ENCODE data around the gene CPNE5.

DNA sequence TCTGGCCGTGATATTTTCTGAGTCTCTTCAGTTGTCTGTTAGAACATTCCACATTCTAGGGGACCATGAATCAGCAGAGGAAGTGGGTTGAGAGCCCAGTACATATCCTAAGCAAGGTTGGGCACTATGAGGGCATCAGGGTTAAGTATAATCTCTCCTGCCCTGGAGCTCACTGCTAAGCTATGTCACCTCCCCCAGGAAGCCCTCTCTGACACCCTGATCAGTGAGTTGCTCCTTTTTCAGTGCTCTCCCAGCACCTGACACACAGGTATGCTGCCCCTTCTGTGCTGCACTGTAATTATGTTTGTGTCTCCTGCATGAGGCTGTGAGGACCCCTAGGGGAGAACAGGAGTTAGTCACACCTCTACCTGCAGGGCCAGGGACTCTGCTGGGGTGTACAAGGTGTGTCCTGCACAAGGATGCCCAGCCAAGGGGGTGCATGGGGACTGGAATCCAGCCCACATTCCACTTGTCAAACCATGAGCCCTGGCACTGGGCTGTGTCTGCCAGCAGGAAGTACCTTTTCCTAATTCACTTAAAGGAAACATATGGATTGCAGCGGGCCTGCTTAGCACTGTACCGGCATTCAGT is 137.7 kb downstream of the CPNE5 start:
- TF ChIP-seq, protein P1, sequence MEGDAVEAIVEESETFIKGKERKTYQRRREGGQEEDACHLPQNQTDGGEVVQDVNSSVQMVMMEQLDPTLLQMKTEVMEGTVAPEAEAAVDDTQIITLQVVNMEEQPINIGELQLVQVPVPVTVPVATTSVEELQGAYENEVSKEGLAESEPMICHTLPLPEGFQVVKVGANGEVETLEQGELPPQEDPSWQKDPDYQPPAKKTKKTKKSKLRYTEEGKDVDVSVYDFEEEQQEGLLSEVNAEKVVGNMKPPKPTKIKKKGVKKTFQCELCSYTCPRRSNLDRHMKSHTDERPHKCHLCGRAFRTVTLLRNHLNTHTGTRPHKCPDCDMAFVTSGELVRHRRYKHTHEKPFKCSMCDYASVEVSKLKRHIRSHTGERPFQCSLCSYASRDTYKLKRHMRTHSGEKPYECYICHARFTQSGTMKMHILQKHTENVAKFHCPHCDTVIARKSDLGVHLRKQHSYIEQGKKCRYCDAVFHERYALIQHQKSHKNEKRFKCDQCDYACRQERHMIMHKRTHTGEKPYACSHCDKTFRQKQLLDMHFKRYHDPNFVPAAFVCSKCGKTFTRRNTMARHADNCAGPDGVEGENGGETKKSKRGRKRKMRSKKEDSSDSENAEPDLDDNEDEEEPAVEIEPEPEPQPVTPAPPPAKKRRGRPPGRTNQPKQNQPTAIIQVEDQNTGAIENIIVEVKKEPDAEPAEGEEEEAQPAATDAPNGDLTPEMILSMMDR (IDR thresholded peaks at IDR 0.05), result peak in 1 of 7 experiments; percentile 20
- TF ChIP-seq POLR2A (IDR thresholded peaks at IDR 0.05), result no peak

All from stomach (tissue), 4 donors.